ENCODE measurements around the gene GLRX3.

Gene GLRX3

GRCh38 chr10:130190737-130191115 lies 54.5 kb downstream of the GLRX3 start:
- Histone ChIP-seq H3K4me3 (ENCODE audit: low read length, poor library complexity, severe bottlenecking) (no peak overlapping the region), H3K9me3 (ENCODE audit: insufficient read depth, low read depth, low read length) (no peaks in the 10 kb centered on the region), H3K27me3 (ENCODE audit: insufficient read depth, low read length, poor library complexity, severe bottlenecking) (no peaks in the 10 kb centered on the region), H3K9me2 (replicated peaks; ENCODE audit: low read depth, low read length) (no peaks in the 10 kb centered on the region), H3K4me1 (ENCODE audit: insufficient read depth, low read length, poor library complexity, severe bottlenecking) (no peaks in the 10 kb centered on the region), H3K79me2 (ENCODE audit: insufficient read depth, low read length) (no peaks in the 10 kb centered on the region), H3K4me2 (ENCODE audit: low read depth, low read length, poor library complexity, severe bottlenecking) (no peak overlapping the region), H3F3A (ENCODE audit: low read depth) (no peaks in the 10 kb centered on the region), H3K36me3 (ENCODE audit: insufficient read depth, low read length) (peaks cover 2% of the 10 kb centered on the region; the same call in 1 of the 2 replicates), H4K20me1 (ENCODE audit: insufficient read depth, low read length, poor library complexity, severe bottlenecking) (no peaks in the 10 kb centered on the region), H3K9ac (ENCODE audit: low read depth, low read length, poor library complexity, severe bottlenecking) (no peak overlapping the region), H2AFZ (ENCODE audit: low read length) (no peak overlapping the region)
- no peak for TF ChIP-seq EZH2phosphoT487 (IDR thresholded peaks at IDR 0.05; ENCODE audit: borderline replicate concordance)
- no peak for TF ChIP-seq CTCF (conservative IDR thresholded peaks at IDR 0.05; ENCODE audit: low read length)

GRCh38 chr10:130191380-130191779 lies 55.2 kb downstream of the GLRX3 start:
- H3K27me3 ChIP-seq (ENCODE audit: insufficient read depth, low read length, poor library complexity, severe bottlenecking): no peaks in the 10 kb centered on the region
- H3F3A ChIP-seq (ENCODE audit: low read depth): no peaks in the 10 kb centered on the region
- no peaks in the 10 kb centered on the region for H3K4me1 ChIP-seq (ENCODE audit: insufficient read depth, low read length, poor library complexity, severe bottlenecking)
- no peak overlapping the region for H2AFZ ChIP-seq (ENCODE audit: low read length)
- H3K9me3 ChIP-seq (ENCODE audit: insufficient read depth, low read depth, low read length): no peaks in the 10 kb centered on the region
- H3K4me3 ChIP-seq (ENCODE audit: low read length, poor library complexity, severe bottlenecking): no peak overlapping the region
- H3K36me3 ChIP-seq (ENCODE audit: insufficient read depth, low read length): no peaks in the 10 kb centered on the region
- no peaks in the 10 kb centered on the region for H3K9me2 ChIP-seq (replicated peaks; ENCODE audit: low read depth, low read length)
- TF ChIP-seq EZH2phosphoT487 (IDR thresholded peaks at IDR 0.05; ENCODE audit: borderline replicate concordance): no peak
- TF ChIP-seq CTCF (conservative IDR thresholded peaks at IDR 0.05; ENCODE audit: low read length): no peak
- no peaks in the 10 kb centered on the region for H3K79me2 ChIP-seq (ENCODE audit: insufficient read depth, low read length)
- H3K4me2 ChIP-seq (ENCODE audit: low read depth, low read length, poor library complexity, severe bottlenecking): no peak overlapping the region
- H4K20me1 ChIP-seq (ENCODE audit: insufficient read depth, low read length, poor library complexity, severe bottlenecking): no peaks in the 10 kb centered on the region
- no peak overlapping the region for H3K9ac ChIP-seq (ENCODE audit: low read depth, low read length, poor library complexity, severe bottlenecking)

- no peak overlapping the region for H3K4me2 ChIP-seq (ENCODE audit: low read depth, low read length, poor library complexity, severe bottlenecking)
- H3K79me2 ChIP-seq (ENCODE audit: insufficient read depth, low read length): no peaks in the 10 kb centered on the region
- no peaks in the 10 kb centered on the region for H3K27me3 ChIP-seq (ENCODE audit: insufficient read depth, low read length, poor library complexity, severe bottlenecking)
- no peak overlapping the region for H3K4me3 ChIP-seq (ENCODE audit: low read length, poor library complexity, severe bottlenecking)
- no peaks in the 10 kb centered on the region for H3K9me2 ChIP-seq (replicated peaks; ENCODE audit: low read depth, low read length)
- no peak overlapping the region for H2AFZ ChIP-seq (ENCODE audit: low read length)
- no peak overlapping the region for H3K9ac ChIP-seq (ENCODE audit: low read depth, low read length, poor library complexity, severe bottlenecking)
- no peaks in the 10 kb centered on the region for H3K36me3 ChIP-seq (ENCODE audit: insufficient read depth, low read length)
- H3F3A ChIP-seq (ENCODE audit: low read depth): no peaks in the 10 kb centered on the region
- no peak for TF ChIP-seq EZH2phosphoT487 (IDR thresholded peaks at IDR 0.05; ENCODE audit: borderline replicate concordance)
- no peak for TF ChIP-seq CTCF (conservative IDR thresholded peaks at IDR 0.05; ENCODE audit: low read length)
- H3K4me1 ChIP-seq (ENCODE audit: insufficient read depth, low read length, poor library complexity, severe bottlenecking): no peaks in the 10 kb centered on the region
- no peaks in the 10 kb centered on the region for H3K9me3 ChIP-seq (ENCODE audit: insufficient read depth, low read depth, low read length)
- no peaks in the 10 kb centered on the region for H4K20me1 ChIP-seq (ENCODE audit: insufficient read depth, low read length, poor library complexity, severe bottlenecking)
These were observed 56.2 kb downstream of the GLRX3 start for GRCh38 chr10:130192276-130192848.
